ENCODE results near the gene MMP14. TPM values are rescaled to one million over a fixed set of nuclear protein-coding genes. Genes with fewer than 3 reads are reported as not detected.

The MMP14 gene
- total and polyA plus RNA-seq, 9 of the 15 experiments (the other 6 are each of a cell fraction or from before 2014, with no cell fraction given) = 0.36 to 5.8 (median 1.3) TPM; not detected in 2

DNA sequence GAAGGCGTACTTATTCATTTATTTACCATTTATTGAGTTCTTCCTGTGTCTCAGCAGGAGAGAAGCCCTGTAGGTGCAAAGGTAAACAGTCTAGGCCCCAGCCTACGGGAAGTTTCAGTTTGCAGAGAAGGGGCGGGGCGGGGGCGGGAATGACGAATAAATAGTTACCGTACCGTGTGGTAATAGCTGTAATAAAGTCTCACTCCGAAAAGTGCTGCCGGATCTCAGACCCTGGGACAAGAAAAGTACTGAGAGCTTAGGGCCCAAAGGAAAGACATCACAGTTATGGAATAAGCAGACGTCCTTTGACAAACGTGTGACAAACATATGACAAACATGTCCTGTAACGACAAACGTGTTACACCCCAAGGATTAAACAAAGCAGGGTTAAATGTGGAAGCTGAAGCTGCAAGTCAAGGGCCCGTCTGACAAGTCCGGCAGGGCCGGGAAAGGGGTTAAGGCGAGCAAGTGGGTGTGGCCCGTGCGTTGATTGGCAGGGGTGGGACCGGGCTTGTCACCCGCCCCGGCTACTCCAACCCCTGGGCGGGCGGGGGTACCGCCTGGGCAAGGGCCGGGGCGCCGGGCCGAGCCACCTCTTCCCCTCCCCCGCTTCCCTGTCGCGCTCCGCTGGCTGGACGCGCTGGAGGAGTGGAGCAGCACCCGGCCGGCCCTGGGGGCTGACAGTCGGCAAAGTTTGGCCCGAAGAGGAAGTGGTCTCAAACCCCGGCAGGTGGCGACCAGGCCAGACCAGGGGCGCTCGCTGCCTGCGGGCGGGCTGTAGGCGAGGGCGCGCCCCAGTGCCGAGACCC lies 35.0 kb downstream of the MMP14 start, which contains the start of gene LRP10 (continued):
- TF ChIP-seq MYBL2 (IDR thresholded peaks at IDR 0.05; ENCODE audit: low read depth) (no peak), MYBL2 (CRISPR knock-in tag; IDR thresholded peaks at IDR 0.05; ENCODE audit: borderline replicate concordance) (no peak), TAF15 (IDR thresholded peaks at IDR 0.05; ENCODE audit: low read depth, low read length) (no peak), ZSCAN32 (CRISPR knock-in tag; IDR thresholded peaks at IDR 0.05) (no peak), MXI1 (IDR thresholded peaks at IDR 0.05; ENCODE audit: low read depth, low read length) (0 out of 2 replicates have a peak, but pooled peaks have one; percentile 9), ATF1 (CRISPR knock-in tag; IDR thresholded peaks at IDR 0.05) (no peak), ATF1 (tag; IDR thresholded peaks at IDR 0.05) (peak; percentile 84), FOXP1 (CRISPR knock-in tag; IDR thresholded peaks at IDR 0.05) (no peak; the same call in 1 of the 2 replicates)
- TF ChIP-seq, protein P1, sequence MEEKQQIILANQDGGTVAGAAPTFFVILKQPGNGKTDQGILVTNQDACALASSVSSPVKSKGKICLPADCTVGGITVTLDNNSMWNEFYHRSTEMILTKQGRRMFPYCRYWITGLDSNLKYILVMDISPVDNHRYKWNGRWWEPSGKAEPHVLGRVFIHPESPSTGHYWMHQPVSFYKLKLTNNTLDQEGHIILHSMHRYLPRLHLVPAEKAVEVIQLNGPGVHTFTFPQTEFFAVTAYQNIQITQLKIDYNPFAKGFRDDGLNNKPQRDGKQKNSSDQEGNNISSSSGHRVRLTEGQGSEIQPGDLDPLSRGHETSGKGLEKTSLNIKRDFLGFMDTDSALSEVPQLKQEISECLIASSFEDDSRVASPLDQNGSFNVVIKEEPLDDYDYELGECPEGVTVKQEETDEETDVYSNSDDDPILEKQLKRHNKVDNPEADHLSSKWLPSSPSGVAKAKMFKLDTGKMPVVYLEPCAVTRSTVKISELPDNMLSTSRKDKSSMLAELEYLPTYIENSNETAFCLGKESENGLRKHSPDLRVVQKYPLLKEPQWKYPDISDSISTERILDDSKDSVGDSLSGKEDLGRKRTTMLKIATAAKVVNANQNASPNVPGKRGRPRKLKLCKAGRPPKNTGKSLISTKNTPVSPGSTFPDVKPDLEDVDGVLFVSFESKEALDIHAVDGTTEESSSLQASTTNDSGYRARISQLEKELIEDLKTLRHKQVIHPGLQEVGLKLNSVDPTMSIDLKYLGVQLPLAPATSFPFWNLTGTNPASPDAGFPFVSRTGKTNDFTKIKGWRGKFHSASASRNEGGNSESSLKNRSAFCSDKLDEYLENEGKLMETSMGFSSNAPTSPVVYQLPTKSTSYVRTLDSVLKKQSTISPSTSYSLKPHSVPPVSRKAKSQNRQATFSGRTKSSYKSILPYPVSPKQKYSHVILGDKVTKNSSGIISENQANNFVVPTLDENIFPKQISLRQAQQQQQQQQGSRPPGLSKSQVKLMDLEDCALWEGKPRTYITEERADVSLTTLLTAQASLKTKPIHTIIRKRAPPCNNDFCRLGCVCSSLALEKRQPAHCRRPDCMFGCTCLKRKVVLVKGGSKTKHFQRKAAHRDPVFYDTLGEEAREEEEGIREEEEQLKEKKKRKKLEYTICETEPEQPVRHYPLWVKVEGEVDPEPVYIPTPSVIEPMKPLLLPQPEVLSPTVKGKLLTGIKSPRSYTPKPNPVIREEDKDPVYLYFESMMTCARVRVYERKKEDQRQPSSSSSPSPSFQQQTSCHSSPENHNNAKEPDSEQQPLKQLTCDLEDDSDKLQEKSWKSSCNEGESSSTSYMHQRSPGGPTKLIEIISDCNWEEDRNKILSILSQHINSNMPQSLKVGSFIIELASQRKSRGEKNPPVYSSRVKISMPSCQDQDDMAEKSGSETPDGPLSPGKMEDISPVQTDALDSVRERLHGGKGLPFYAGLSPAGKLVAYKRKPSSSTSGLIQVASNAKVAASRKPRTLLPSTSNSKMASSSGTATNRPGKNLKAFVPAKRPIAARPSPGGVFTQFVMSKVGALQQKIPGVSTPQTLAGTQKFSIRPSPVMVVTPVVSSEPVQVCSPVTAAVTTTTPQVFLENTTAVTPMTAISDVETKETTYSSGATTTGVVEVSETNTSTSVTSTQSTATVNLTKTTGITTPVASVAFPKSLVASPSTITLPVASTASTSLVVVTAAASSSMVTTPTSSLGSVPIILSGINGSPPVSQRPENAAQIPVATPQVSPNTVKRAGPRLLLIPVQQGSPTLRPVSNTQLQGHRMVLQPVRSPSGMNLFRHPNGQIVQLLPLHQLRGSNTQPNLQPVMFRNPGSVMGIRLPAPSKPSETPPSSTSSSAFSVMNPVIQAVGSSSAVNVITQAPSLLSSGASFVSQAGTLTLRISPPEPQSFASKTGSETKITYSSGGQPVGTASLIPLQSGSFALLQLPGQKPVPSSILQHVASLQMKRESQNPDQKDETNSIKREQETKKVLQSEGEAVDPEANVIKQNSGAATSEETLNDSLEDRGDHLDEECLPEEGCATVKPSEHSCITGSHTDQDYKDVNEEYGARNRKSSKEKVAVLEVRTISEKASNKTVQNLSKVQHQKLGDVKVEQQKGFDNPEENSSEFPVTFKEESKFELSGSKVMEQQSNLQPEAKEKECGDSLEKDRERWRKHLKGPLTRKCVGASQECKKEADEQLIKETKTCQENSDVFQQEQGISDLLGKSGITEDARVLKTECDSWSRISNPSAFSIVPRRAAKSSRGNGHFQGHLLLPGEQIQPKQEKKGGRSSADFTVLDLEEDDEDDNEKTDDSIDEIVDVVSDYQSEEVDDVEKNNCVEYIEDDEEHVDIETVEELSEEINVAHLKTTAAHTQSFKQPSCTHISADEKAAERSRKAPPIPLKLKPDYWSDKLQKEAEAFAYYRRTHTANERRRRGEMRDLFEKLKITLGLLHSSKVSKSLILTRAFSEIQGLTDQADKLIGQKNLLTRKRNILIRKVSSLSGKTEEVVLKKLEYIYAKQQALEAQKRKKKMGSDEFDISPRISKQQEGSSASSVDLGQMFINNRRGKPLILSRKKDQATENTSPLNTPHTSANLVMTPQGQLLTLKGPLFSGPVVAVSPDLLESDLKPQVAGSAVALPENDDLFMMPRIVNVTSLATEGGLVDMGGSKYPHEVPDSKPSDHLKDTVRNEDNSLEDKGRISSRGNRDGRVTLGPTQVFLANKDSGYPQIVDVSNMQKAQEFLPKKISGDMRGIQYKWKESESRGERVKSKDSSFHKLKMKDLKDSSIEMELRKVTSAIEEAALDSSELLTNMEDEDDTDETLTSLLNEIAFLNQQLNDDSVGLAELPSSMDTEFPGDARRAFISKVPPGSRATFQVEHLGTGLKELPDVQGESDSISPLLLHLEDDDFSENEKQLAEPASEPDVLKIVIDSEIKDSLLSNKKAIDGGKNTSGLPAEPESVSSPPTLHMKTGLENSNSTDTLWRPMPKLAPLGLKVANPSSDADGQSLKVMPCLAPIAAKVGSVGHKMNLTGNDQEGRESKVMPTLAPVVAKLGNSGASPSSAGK (IDR thresholded peaks at IDR 0.05) = no peak
- TF ChIP-seq, protein P2, sequence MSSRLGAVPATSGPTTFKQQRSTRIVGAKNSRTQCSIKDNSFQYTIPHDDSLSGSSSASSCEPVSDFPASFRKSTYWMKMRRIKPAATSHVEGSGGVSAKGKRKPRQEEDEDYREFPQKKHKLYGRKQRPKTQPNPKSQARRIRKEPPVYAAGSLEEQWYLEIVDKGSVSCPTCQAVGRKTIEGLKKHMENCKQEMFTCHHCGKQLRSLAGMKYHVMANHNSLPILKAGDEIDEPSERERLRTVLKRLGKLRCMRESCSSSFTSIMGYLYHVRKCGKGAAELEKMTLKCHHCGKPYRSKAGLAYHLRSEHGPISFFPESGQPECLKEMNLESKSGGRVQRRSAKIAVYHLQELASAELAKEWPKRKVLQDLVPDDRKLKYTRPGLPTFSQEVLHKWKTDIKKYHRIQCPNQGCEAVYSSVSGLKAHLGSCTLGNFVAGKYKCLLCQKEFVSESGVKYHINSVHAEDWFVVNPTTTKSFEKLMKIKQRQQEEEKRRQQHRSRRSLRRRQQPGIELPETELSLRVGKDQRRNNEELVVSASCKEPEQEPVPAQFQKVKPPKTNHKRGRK (tag; IDR thresholded peaks at IDR 0.05) = no peak
- TF ChIP-seq, protein P3, sequence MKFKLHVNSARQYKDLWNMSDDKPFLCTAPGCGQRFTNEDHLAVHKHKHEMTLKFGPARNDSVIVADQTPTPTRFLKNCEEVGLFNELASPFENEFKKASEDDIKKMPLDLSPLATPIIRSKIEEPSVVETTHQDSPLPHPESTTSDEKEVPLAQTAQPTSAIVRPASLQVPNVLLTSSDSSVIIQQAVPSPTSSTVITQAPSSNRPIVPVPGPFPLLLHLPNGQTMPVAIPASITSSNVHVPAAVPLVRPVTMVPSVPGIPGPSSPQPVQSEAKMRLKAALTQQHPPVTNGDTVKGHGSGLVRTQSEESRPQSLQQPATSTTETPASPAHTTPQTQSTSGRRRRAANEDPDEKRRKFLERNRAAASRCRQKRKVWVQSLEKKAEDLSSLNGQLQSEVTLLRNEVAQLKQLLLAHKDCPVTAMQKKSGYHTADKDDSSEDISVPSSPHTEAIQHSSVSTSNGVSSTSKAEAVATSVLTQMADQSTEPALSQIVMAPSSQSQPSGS (CRISPR knock-in tag; IDR thresholded peaks at IDR 0.05) = no peak
- TF ChIP-seq, protein P4, sequence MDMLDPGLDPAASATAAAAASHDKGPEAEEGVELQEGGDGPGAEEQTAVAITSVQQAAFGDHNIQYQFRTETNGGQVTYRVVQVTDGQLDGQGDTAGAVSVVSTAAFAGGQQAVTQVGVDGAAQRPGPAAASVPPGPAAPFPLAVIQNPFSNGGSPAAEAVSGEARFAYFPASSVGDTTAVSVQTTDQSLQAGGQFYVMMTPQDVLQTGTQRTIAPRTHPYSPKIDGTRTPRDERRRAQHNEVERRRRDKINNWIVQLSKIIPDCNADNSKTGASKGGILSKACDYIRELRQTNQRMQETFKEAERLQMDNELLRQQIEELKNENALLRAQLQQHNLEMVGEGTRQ (CRISPR knock-in tag; IDR thresholded peaks at IDR 0.05) = no peak

Measured in K562 (cell line).